ENCODE data around the gene RNF157. TPM values are rescaled to one million over a fixed set of nuclear protein-coding genes. Genes with fewer than 3 reads are reported as not detected.
"Not testable (repeated sequence)": the region's sequence is repeated elsewhere in the genome, so short reads cannot be mapped to it uniquely, and the experiment has no call there.

Gene RNF157
- polyA plus RNA-seq, 2 of the 4 experiments (the other 2 are of a cell fraction): 7.2 to 8.5 TPM

GRCh38 chr17:76247304-76247703 is 7.0 kb upstream of the RNF157 start:
- H3K27ac ChIP-seq: no peak overlapping the region
- no peak for FAIRE-seq
- POLR2A ChIA-PET: interaction anchor here (2.1 kb wide), 1 partner anchor 18 kb away, joined by 12 read pairs; the partner anchor contains the start of gene UBALD2

GRCh38 chr17:76246080-76247066 is 6.1 kb upstream of the RNF157 start:
- TF ChIP-seq, protein P1, sequence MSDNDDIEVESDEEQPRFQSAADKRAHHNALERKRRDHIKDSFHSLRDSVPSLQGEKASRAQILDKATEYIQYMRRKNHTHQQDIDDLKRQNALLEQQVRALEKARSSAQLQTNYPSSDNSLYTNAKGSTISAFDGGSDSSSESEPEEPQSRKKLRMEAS (IDR thresholded peaks at IDR 0.05): no peak
- no peak for TF ChIP-seq CBX8 (IDR thresholded peaks at IDR 0.05)
- TF ChIP-seq POLR2AphosphoS2 (conservative IDR thresholded peaks at IDR 0.05; ENCODE audit: low read length): no peak
- no peak for TF ChIP-seq USF2 (IDR thresholded peaks at IDR 0.05)

More at GRCh38 chr17:76247304-76247703, 7.0 kb upstream of the RNF157 start:
- DNase-seq (ENCODE audit: low read depth in 1 of 2, low spot score in 1 of 2) (no peak), ATAC-seq (no peak)
- no peak overlapping the region for H3K4me3 ChIP-seq
- no peak for TF ChIP-seq CBX2 (IDR thresholded peaks at IDR 0.05; ENCODE audit: borderline replicate concordance, low read depth)
- TF ChIP-seq RFX5 (IDR thresholded peaks at IDR 0.05): no peak
- TF ChIP-seq HOXB5 (CRISPR knock-in tag; IDR thresholded peaks at IDR 0.05): no peak
- no peak for TF ChIP-seq JUNB (IDR thresholded peaks at IDR 0.05)
- TF ChIP-seq KDM1A (IDR thresholded peaks at IDR 0.05; ENCODE audit: low read depth): no peak
- no peak for TF ChIP-seq CEBPB (IDR thresholded peaks at IDR 0.05)
- TF ChIP-seq BCL3 (IDR thresholded peaks at IDR 0.05): no peak
- TF ChIP-seq HOXA7 (CRISPR knock-in tag; IDR thresholded peaks at IDR 0.05): no peak
- TF ChIP-seq HMGXB4 (CRISPR knock-in tag; IDR thresholded peaks at IDR 0.05; ENCODE audit: borderline replicate concordance): no peak
- no peak for TF ChIP-seq GATA3 (IDR thresholded peaks at IDR 0.05; ENCODE audit: borderline replicate concordance)
- TF ChIP-seq NFE2L2 (conservative IDR thresholded peaks at IDR 0.05; ENCODE audit: low read length): no peak
- TF ChIP-seq, protein P2, sequence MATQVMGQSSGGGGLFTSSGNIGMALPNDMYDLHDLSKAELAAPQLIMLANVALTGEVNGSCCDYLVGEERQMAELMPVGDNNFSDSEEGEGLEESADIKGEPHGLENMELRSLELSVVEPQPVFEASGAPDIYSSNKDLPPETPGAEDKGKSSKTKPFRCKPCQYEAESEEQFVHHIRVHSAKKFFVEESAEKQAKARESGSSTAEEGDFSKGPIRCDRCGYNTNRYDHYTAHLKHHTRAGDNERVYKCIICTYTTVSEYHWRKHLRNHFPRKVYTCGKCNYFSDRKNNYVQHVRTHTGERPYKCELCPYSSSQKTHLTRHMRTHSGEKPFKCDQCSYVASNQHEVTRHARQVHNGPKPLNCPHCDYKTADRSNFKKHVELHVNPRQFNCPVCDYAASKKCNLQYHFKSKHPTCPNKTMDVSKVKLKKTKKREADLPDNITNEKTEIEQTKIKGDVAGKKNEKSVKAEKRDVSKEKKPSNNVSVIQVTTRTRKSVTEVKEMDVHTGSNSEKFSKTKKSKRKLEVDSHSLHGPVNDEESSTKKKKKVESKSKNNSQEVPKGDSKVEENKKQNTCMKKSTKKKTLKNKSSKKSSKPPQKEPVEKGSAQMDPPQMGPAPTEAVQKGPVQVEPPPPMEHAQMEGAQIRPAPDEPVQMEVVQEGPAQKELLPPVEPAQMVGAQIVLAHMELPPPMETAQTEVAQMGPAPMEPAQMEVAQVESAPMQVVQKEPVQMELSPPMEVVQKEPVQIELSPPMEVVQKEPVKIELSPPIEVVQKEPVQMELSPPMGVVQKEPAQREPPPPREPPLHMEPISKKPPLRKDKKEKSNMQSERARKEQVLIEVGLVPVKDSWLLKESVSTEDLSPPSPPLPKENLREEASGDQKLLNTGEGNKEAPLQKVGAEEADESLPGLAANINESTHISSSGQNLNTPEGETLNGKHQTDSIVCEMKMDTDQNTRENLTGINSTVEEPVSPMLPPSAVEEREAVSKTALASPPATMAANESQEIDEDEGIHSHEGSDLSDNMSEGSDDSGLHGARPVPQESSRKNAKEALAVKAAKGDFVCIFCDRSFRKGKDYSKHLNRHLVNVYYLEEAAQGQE (IDR thresholded peaks at IDR 0.05): no peak
- 82% methylated on average over 8 of the region's 8 CpGs for WGBS (ENCODE audit: missing lambda C conversion rate)
- H3K4me2 ChIP-seq: no peak overlapping the region
- H3K9me3 ChIP-seq: no peaks in the 10 kb centered on the region
- CTCF ChIA-PET: interaction anchor here (1.0 to 14.6 kb wide), 11 partner anchors 11 to 138 kb away, joined by 3 to 164 read pairs (median 4); partner anchors contain the start of gene UBALD2
- peaks cover 16% of the 10 kb centered on the region for H3K4me1 ChIP-seq

DNA sequence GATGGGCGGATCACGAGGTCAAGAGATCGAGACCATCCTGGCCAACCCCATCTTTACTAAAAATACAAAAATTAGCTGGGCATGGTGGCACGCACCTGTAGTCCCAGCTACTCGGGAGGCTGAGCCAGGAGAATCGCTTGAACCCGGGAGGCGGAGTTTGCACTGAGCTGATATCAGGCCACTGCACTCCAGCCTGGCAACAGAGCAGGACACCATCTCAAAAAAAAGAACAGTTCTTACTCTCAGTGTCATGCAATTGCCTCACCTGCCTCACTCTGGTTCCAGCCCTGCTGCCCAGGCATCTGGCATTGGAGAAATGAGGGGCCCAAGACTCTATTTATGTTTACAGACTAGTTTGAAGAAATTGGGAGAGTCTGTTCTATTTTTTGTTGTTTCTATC is 4.4 kb upstream of the RNF157 start:
- H3K4me2 ChIP-seq; H3K9me3 ChIP-seq; H3K4me1 ChIP-seq; POLR2A ChIA-PET; DNase-seq (ENCODE audit: low read depth in 1 of 2, low spot score in 1 of 2); ATAC-seq; H3K27ac ChIP-seq; FAIRE-seq; H3K4me3 ChIP-seq: not testable (repeated sequence)
- CTCF ChIA-PET: interaction anchor here (1.1 to 14.6 kb wide), 3 partner anchors 31 to 124 kb away, joined by 5 to 164 read pairs (median 6); no protein-coding TSS in a partner anchor
- 81% methylated on average over 8 of the region's 8 CpGs for WGBS (ENCODE audit: missing lambda C conversion rate)

More at GRCh38 chr17:76246080-76247066, 6.1 kb upstream of the RNF157 start:
- 73% methylated on average over 7 of the region's 7 CpGs for WGBS (ENCODE audit: missing lambda C conversion rate)
- H3K27ac ChIP-seq: no peak overlapping the region
- no peak for FAIRE-seq
- no peaks in the 10 kb centered on the region for H3K9me3 ChIP-seq
- peaks cover 6% of the 10 kb centered on the region for H3K4me1 ChIP-seq
- CTCF ChIA-PET: interaction anchor here (0.6 to 14.6 kb wide), 14 partner anchors 12 to 471 kb away, joined by 3 to 164 read pairs (median 5); no protein-coding TSS in a partner anchor
- H3K4me3 ChIP-seq: no peak overlapping the region
- ATAC-seq: peak; percentile 34 to 62; a peak in 5 of 6 replicates
- POLR2A ChIA-PET: interaction anchor here (0.6 to 2.1 kb wide), 3 partner anchors 16 to 34 kb away, joined by 3 to 12 read pairs (median 4); partner anchors contain the start of gene UBALD2
- no peak for DNase-seq (ENCODE audit: low read depth in 1 of 2, low spot score in 1 of 2)
- H3K4me2 ChIP-seq: no peak overlapping the region
